ENCODE data around the gene BDP1.
"Not testable (repeated sequence)": the region's sequence is repeated elsewhere in the genome, so short reads cannot be mapped to it uniquely, and the experiment has no call there.

BDP1 gene

DNA sequence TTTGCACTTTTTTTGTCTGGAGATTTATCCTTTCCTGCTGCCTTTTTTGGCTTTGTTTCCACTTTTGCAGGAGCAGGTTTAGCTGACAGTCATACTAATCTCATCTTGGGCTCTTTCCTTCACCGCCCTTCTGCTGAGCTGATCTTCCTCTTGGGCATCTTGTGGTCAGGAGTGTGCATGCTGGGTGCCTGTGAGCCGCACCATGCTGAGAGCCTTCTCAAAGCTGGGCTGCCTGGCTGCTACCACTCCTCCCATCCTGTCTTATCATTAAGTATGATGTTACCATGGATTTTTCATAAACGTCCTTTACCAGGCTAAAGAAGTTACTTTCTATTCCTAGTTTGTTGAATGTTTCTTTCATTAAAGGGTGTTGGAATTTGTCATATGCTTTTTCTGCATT is 82.2 kb downstream of the BDP1 start:
- no peak for DNase-seq
- TF ChIP-seq CTCF (IDR thresholded peaks at IDR 0.05): no peak
- Mint-ChIP-seq H3K9me3 (no peaks in the 10 kb centered on the region), H3K27me3 (ENCODE audit: low read depth, poor library complexity) (no peaks in the 10 kb centered on the region), H3K36me3 (ENCODE audit: low read depth) (peaks cover 84% of the 10 kb centered on the region), H3K4me1 (no peaks in the 10 kb centered on the region), H3K27ac (peak overlapping the region; percentile 71), H3K4me3 (no peak overlapping the region)

- H3K4me1 Mint-ChIP-seq; H3K27ac Mint-ChIP-seq; H3K4me3 Mint-ChIP-seq; H3K27me3 Mint-ChIP-seq (ENCODE audit: low read depth, poor library complexity); DNase-seq: not testable (repeated sequence)
- peaks cover 95% of the 10 kb centered on the region for H3K36me3 Mint-ChIP-seq (ENCODE audit: low read depth)
- peaks cover 24% of the 10 kb centered on the region for H3K9me3 Mint-ChIP-seq
Observed at GRCh38 chr5:71550885-71551284, 95.4 kb downstream of the BDP1 start.

GRCh38 chr5:71551582-71551981 is 96.1 kb downstream of the BDP1 start:
- not testable (repeated sequence) for DNase-seq; H3K27me3 Mint-ChIP-seq (ENCODE audit: low read depth, poor library complexity); H3K27ac Mint-ChIP-seq; H3K4me1 Mint-ChIP-seq; H3K4me3 Mint-ChIP-seq
- peaks cover 96% of the 10 kb centered on the region for H3K36me3 Mint-ChIP-seq (ENCODE audit: low read depth)
- H3K9me3 Mint-ChIP-seq: peaks cover 24% of the 10 kb centered on the region

GRCh38 chr5:71552026-71552749 is 96.7 kb downstream of the BDP1 start:
- not testable (repeated sequence) for H3K27ac Mint-ChIP-seq; H3K4me3 Mint-ChIP-seq; H3K27me3 Mint-ChIP-seq (ENCODE audit: low read depth, poor library complexity); DNase-seq; H3K4me1 Mint-ChIP-seq
- Mint-ChIP-seq H3K36me3 (ENCODE audit: low read depth) (peaks cover 91% of the 10 kb centered on the region), H3K9me3 (peaks cover 24% of the 10 kb centered on the region)

GRCh38 chr5:71563161-71563560 is 107.7 kb downstream of the BDP1 start:
- DNase-seq: no peak
- H3K27me3 Mint-ChIP-seq (ENCODE audit: low read depth, poor library complexity): no peaks in the 10 kb centered on the region
- no peak for TF ChIP-seq CTCF (IDR thresholded peaks at IDR 0.05)
- H3K4me1 Mint-ChIP-seq: no peaks in the 10 kb centered on the region
- H3K9me3 Mint-ChIP-seq: no peaks in the 10 kb centered on the region
- H3K27ac Mint-ChIP-seq: no peak overlapping the region
- no peak overlapping the region for H3K4me3 Mint-ChIP-seq
- H3K36me3 Mint-ChIP-seq (ENCODE audit: low read depth): peaks cover 40% of the 10 kb centered on the region

- Mint-ChIP-seq H3K27ac (no peak overlapping the region), H3K9me3 (no peaks in the 10 kb centered on the region), H3K4me3 (no peak overlapping the region), H3K27me3 (ENCODE audit: low read depth, poor library complexity) (no peaks in the 10 kb centered on the region), H3K36me3 (ENCODE audit: low read depth) (peaks cover 38% of the 10 kb centered on the region), H3K4me1 (peaks cover 4% of the 10 kb centered on the region)
- no peak for TF ChIP-seq CTCF (IDR thresholded peaks at IDR 0.05)
- no peak for DNase-seq
Observed at GRCh38 chr5:71564895-71565294, 109.4 kb downstream of the BDP1 start.

- no peak for TF ChIP-seq CTCF (IDR thresholded peaks at IDR 0.05)
- H3K36me3 Mint-ChIP-seq (ENCODE audit: low read depth): peaks cover 20% of the 10 kb centered on the region
- no peak for DNase-seq
- H3K4me1 Mint-ChIP-seq: peaks cover 7% of the 10 kb centered on the region
- H3K27ac Mint-ChIP-seq: peak overlapping the region; percentile 37
- H3K4me3 Mint-ChIP-seq: no peak overlapping the region
- no peaks in the 10 kb centered on the region for H3K27me3 Mint-ChIP-seq (ENCODE audit: low read depth, poor library complexity)
- peaks cover 4% of the 10 kb centered on the region for H3K9me3 Mint-ChIP-seq
Observed at GRCh38 chr5:71569748-71570509, 114.5 kb downstream of the BDP1 start.

- not testable (repeated sequence) for H3K27me3 Mint-ChIP-seq (ENCODE audit: low read depth, poor library complexity); H3K27ac Mint-ChIP-seq; H3K9me3 Mint-ChIP-seq
Observed at GRCh38 chr5:71571811-71572210, 116.4 kb downstream of the BDP1 start.

More at GRCh38 chr5:71571811-71572210, 116.4 kb downstream of the BDP1 start:
- H3K4me3 Mint-ChIP-seq, DNase-seq, H3K4me1 Mint-ChIP-seq: not testable (repeated sequence)
- H3K36me3 Mint-ChIP-seq (ENCODE audit: low read depth): peaks cover 17% of the 10 kb centered on the region
